Ovary (tissue), 9 donors: ENCODE measurements around the gene PER2. TPM values are rescaled to one million over a fixed set of nuclear protein-coding genes. Genes with fewer than 3 reads are reported as not detected.

Experiments
- DNase-seq, 5 donors: peaks; one replicate each; pipeline ENCODE4 v3.0.0-alpha.2; 2019 to 2020
- H3K27ac ChIP-seq, 2 donors: fragments of 200-600 bp; one replicate each; pipeline versions ENCODE4 v1.5.1 to v1.8.0; 2019 to 2022
- H3K27me3 ChIP-seq: fragments of 200-600 bp; one replicate; pipeline ENCODE4 v1.8.0; 2022
- H3K36me3 ChIP-seq: fragments of 200-600 bp; sonication (generic); one replicate; pipeline ENCODE4 v1.5.1; 2019
- H3K4me1 ChIP-seq: one replicate; pipeline ENCODE4 v1.8.1; 2013; ENCODE audit warnings: mild to moderate bottlenecking, moderate library complexity; ENCODE audit not compliant: insufficient read depth
- H3K4me3 ChIP-seq: fragments of 200-600 bp; sonication (generic); one replicate; pipeline ENCODE4 v1.5.1; 2017
- H3K9me3 ChIP-seq, 2 donors: fragments of 200-600 bp in 1 of 2; sonication (generic) in 1 of 2; one replicate each; pipeline versions ENCODE4 v1.5.1 to v1.8.1; 2013 to 2019; ENCODE audit warnings: mild to moderate bottlenecking in 1 of 2, moderate library complexity in 1 of 2
- CTCF ChIP-seq, 3 donors: fragments of 450-650 bp in 2 of 3; fragments of 200-600 bp in 1 of 3; IDR thresholded peaks; one replicate each; pipeline versions ENCODE4 v1.5.1 to v1.8.0; 2016 to 2022; ENCODE audit warnings: antibody characterized with exemption in 3 of 3, mild to moderate bottlenecking in 1 of 3
- EP300 ChIP-seq: sonication (generic); formaldehyde crosslinking; IDR thresholded peaks from one replicate; pipeline ENCODE4 v1.6.1; 2017; ENCODE audit warnings: antibody characterized with exemption
- POLR2A ChIP-seq: fragments of 450-650 bp; IDR thresholded peaks from one replicate; pipeline ENCODE4 v1.6.1; 2017; ENCODE audit warnings: antibody characterized with exemption, mild to moderate bottlenecking, moderate library complexity
- WGBS, 3 donors: extraction: QIAGEN DNeasy Blood & Tissue Kit in 1 of 3; methylation state at CpG; one replicate each; pipeline versions ENCODE4 v1.1.5 to v1.1.7; 2013 to 2017; 5-methylcytosine and 5-hydroxymethylcytosine counted together
- intact Hi-C, 4 donors: fragments of 100-400 bp; cut with DNase I; formaldehyde crosslinking; loops; one replicate each; pipeline versions ENCODE4 v1.11.0 to v1.15.1; 2022 to 2023
- polyA plus RNA-seq, 2 donors: library from polyadenylated mRNA; stranded (reverse); fragments of 200-250 nt in 1 of 2; fragments of 350-450 nt in 1 of 2; fragmentation: Illumina TruSeq in 1 of 2; extraction: RNeasy Lipid Tissue Mini Kit (QIAGEN cat#74804) in 1 of 2; gene quantifications; one replicate each; pipeline ENCODE4 v1.2.3, GENCODE V29; 2013 to 2014
- total RNA-seq, 7 donors: library from RNA; depleted of rRNA in 2 of 7; stranded (reverse); fragments of >200 nt in 2 of 7; fragmentation: NEBNext Ultra II Directional in 3 of 7; extraction: Animal tissue kit (Norgen Biotek cat#: 25700) in 3 of 7; gene quantifications; one replicate each; pipeline versions ENCODE4 v1.1.0 to v1.2.4, GENCODE V29; 2016 to 2023
- donor health status: DM: no; HTN: no; CAD: no; lungs with moderate emphysema.
- donor health status: DM: no; HTN: no; CAD: no.
- donor health status: Bipolar disorder and iron deficiency.
- donor health status: DM: yes; HTN: yes; CAD: no.
- donor health status: DM: no; HTN: no; CAD: no.
- donor health status: DM: yes; HTN: yes; CAD: no.

PER2 gene
- total and polyA plus RNA-seq, 9 donors, result 8.1 to 34.5 (median 22.4) TPM

GRCh38 chr2:238295144-238296112, 7.0 kb upstream of the PER2 start:
- no peaks in the 10 kb centered on the region for H3K36me3 ChIP-seq
- H3K27me3 ChIP-seq, result no peaks in the 10 kb centered on the region
- H3K4me3 ChIP-seq, result no peak overlapping the region
- H3K4me1 ChIP-seq, result no peaks in the 10 kb centered on the region
- 65 to 67% (median 66%) methylated on average over 19 to 20 of the region's 21 CpGs for WGBS, 3 donors
- H3K9me3 ChIP-seq, result no peaks in the 10 kb centered on the region
- intact Hi-C loops, result no loop called here
- no peak overlapping the region for H3K27ac ChIP-seq
- peak in 1 of 5 donors; percentile 6 for DNase-seq
- TF ChIP-seq EP300 (no peak), POLR2A (no peak), CTCF (IDR thresholded peaks at IDR 0.05) (no peak)

DNA sequence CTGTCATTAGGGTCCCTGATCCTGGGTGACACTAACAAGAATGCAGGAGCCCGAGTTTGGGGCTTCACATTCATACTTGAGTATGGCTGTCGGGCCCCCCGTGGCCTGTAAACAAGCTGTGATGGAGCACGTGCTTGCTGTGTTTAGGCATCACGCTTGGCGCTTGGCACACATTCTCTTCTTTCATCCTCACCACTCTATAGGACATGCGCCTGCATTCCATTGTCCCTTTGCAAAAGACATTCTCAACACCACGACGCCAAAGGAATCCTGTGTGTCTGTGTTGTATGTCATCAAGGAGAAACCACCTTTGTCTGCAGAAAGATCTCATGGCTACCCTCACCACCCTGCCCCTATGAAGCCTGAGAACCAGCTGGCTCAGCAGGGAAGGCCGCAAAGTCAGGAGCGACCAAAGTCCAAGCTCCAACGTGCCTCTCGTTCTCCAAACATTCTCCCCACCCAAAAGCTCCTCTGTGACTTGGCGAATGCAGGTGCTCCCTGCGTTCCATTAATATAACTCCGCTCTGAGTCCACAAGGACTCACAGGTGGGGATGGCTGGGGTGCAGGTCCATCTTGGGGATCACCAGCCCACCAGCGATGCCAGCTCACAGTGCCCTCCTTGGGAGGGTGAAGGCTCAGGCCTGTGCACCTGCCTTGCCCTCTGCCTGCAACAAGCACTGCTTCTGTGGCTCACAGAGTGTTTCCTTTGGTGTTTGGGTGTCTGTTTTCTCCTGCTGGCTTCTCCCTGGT, 6.2 kb upstream of the PER2 start:
- Histone ChIP-seq H3K27me3 (no peaks in the 10 kb centered on the region), H3K27ac (no peak overlapping the region), H3K9me3 (no peaks in the 10 kb centered on the region), H3K4me1 (no peaks in the 10 kb centered on the region), H3K36me3 (no peaks in the 10 kb centered on the region), H3K4me3 (no peak overlapping the region)
- peak in 1 of 5 donors; percentile 19 for DNase-seq
- intact Hi-C loops, result no loop called here
- no peak for TF ChIP-seq POLR2A
- no peak for TF ChIP-seq CTCF (IDR thresholded peaks at IDR 0.05)
- no peak for TF ChIP-seq EP300
- 81 to 85% (median 83%) methylated on average over 17 of the region's 17 CpGs for WGBS, 3 donors

- H3K9me3 ChIP-seq, result no peaks in the 10 kb centered on the region
- TF ChIP-seq POLR2A (no peak), CTCF (IDR thresholded peaks at IDR 0.05) (no peak), EP300 (no peak)
- intact Hi-C loops, result no loop called here
- no peak overlapping the region for H3K27ac ChIP-seq
- no peaks in the 10 kb centered on the region for H3K27me3 ChIP-seq
- no peaks in the 10 kb centered on the region for H3K4me1 ChIP-seq
- no peak overlapping the region for H3K4me3 ChIP-seq
- DNase-seq, result peak in 1 of 5 donors; percentile 23
- H3K36me3 ChIP-seq, result no peaks in the 10 kb centered on the region
- 79 to 87% (median 82%) methylated on average over 9 of the region's 9 CpGs for WGBS, 3 donors
Measured at GRCh38 chr2:238294046-238294392, 5.6 kb upstream of the PER2 start.

- intact Hi-C loops, result no loop called here
- peak in 1 of 5 donors; percentile 38 for DNase-seq
- H3K27ac ChIP-seq, result no peak overlapping the region
Measured at GRCh38 chr2:238291550-238292281, 3.3 kb upstream of the PER2 start.

More at GRCh38 chr2:238291550-238292281, 3.3 kb upstream of the PER2 start:
- H3K27me3 ChIP-seq, result no peaks in the 10 kb centered on the region
- H3K4me1 ChIP-seq, result peaks cover 6% of the 10 kb centered on the region
- no peak overlapping the region for H3K4me3 ChIP-seq
- no peaks in the 10 kb centered on the region for H3K36me3 ChIP-seq
- 93 to 97% (median 93%) methylated on average over 8 of the region's 8 CpGs for WGBS, 3 donors
- H3K9me3 ChIP-seq, result no peaks in the 10 kb centered on the region
- TF ChIP-seq CTCF (IDR thresholded peaks at IDR 0.05), result no peak
- TF ChIP-seq EP300, result no peak
- no peak for TF ChIP-seq POLR2A
